Hepatocyte (in vitro differentiated cells): Measurements from ENCODE around the gene RND3. TPM values are rescaled to one million over a fixed set of nuclear protein-coding genes. Genes with fewer than 3 reads are reported as not detected.

ENCODE experiments used
- DNase-seq: peaks from one replicate; pipeline ENCODE4 v3.0.0-alpha.2; 2016; ENCODE audit warnings: low spot score
- H2AFZ ChIP-seq: fragments of 200-600 bp; sonication (generic); 2 replicates; pipeline ENCODE4 v1.6.0; 2016; ENCODE audit warnings: antibody characterized with exemption, mild to moderate bottlenecking
- H3K27ac ChIP-seq: fragments of 200-600 bp; sonication (generic); 2 replicates; pipeline ENCODE4 v1.5.1; 2016; ENCODE audit warnings: mild to moderate bottlenecking
- H3K27me3 ChIP-seq: fragments of 200-600 bp; sonication (generic); 2 replicates; pipeline ENCODE4 v1.6.1; 2016
- H3K36me3 ChIP-seq: fragments of 200-600 bp; sonication (generic); replicated peaks from 2 replicates; pipeline ENCODE4 v1.5.1; 2016; ENCODE audit warnings: low read depth; ENCODE audit not compliant: insufficient read depth
- H3K4me1 ChIP-seq: fragments of 200-600 bp; sonication (generic); 2 replicates; pipeline ENCODE4 v1.5.1; 2016; ENCODE audit warnings: mild to moderate bottlenecking, moderate library complexity; ENCODE audit not compliant: insufficient read depth
- H3K4me2 ChIP-seq: fragments of 200-600 bp; sonication (generic); 2 replicates; pipeline ENCODE4 v1.6.0; 2016
- H3K4me3 ChIP-seq: fragments of 200-600 bp; sonication (generic); 2 replicates; pipeline ENCODE4 v1.5.1; 2016; ENCODE audit warnings: mild to moderate bottlenecking
- H3K79me2 ChIP-seq: fragments of 200-600 bp; sonication (generic); 2 replicates; pipeline ENCODE4 v1.6.0; 2017; ENCODE audit warnings: mild to moderate bottlenecking
- H3K9me2 ChIP-seq: fragments of 200-600 bp; sonication (generic); replicated peaks from 2 replicates; pipeline ENCODE4 v1.6.0; 2017; ENCODE audit warnings: mild to moderate bottlenecking; ENCODE audit not compliant: insufficient read depth
- H3K9me3 ChIP-seq: fragments of 200-600 bp; sonication (generic); 2 replicates; pipeline ENCODE4 v1.5.1; 2016; ENCODE audit warnings: low read depth, mild to moderate bottlenecking
- H4K20me1 ChIP-seq: fragments of 200-600 bp; sonication (generic); 2 replicates; pipeline ENCODE4 v1.6.0; 2016; ENCODE audit warnings: mild to moderate bottlenecking; ENCODE audit not compliant: insufficient read depth, poor library complexity, severe bottlenecking
- EZH2 ChIP-seq: fragments of 200-600 bp; sonication (generic); IDR thresholded peaks from 2 replicates; pipeline ENCODE4 v1.6.1; 2016; ENCODE audit warnings: antibody characterized with exemption, mild to moderate bottlenecking, borderline replicate concordance
- EZH2phosphoT487 ChIP-seq: fragments of 200-600 bp; sonication (generic); IDR thresholded peaks from one replicate; pipeline ENCODE4 v1.6.1; 2018; ENCODE audit warnings: antibody characterized with exemption, mild to moderate bottlenecking, low read depth, moderate library complexity; ENCODE audit not compliant: unreplicated experiment, severe bottlenecking
- WGBS: methylation state at CpG from one replicate; pipeline ENCODE4 v1.1.6; 2016; ENCODE audit warnings: low lambda C conversion rate; ENCODE audit errors: missing lambda C conversion rate; 5-methylcytosine and 5-hydroxymethylcytosine counted together
- polyA plus RNA-seq: library from polyadenylated mRNA; unstranded; fragments of >200 nt; fragmentation: Nextera tagmentation; extraction: Ambion mirVana; gene quantifications from 2 replicates; pipeline ENCODE4 v1.2.1, GENCODE V29; 2016
- total RNA-seq: library from RNA; depleted of rRNA; stranded (reverse); fragments of >200 nt; gene quantifications from 2 replicates; pipeline ENCODE4 v1.2.3, GENCODE V29; 2014
- TF ChIP-seq, protein P1 (sequence below): fragments of 200-600 bp; sonication (generic); IDR thresholded peaks from 2 replicates; pipeline ENCODE4 v1.5.1; 2016; ENCODE audit warnings: antibody characterized with exemption, mild to moderate bottlenecking; ENCODE audit not compliant: poor library complexity

RND3 gene
- total and polyA plus RNA-seq, 2 experiments from 2014 or later: 118 to 135 TPM

DNA sequence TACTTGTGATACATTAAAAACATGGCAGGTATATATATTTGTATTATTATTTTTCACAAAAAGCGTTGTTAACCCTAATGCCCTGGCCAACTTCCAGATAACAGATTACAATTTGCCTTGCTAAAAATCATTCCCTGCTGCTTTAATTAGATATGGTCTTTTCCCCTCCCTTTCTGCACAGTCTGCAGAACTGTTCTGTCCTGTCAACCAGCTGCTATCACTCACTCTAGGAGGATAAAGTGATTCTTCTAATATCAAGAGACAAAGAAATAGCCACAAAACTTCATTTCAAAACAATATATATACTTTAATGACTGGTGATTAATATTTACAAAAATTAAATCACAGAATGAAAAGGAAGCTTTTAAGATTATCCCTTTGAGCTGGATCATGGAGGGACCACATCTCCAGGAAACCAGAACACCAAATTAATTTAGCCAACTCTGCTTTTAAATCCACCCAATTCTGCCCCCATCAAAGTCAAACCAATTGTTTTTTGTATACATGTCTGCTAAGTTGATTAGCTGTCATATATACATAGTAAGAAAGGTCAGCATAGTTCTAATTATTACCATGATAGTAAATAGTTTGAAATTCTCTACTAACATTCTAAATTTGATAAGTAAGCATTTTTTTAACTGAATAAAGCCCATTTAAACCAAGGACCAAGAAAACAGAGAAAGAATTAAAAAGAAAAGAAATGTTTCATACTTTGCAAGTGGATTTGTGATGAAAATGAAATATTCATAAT lies 55.7 kb downstream of the RND3 start:
- Histone ChIP-seq H3K4me3 (no peak overlapping the region), H3K27me3 (no peaks in the 10 kb centered on the region), H3K36me3 (no peaks in the 10 kb centered on the region), H3K79me2 (no peaks in the 10 kb centered on the region), H3K4me1 (no peaks in the 10 kb centered on the region), H2AFZ (no peak overlapping the region), H3K9me3 (no peaks in the 10 kb centered on the region), H3K9me2 (no peaks in the 10 kb centered on the region), H3K27ac (no peak overlapping the region), H3K4me2 (no peak overlapping the region), H4K20me1 (no peaks in the 10 kb centered on the region)
- no peak for DNase-seq
- TF ChIP-seq, protein P1, sequence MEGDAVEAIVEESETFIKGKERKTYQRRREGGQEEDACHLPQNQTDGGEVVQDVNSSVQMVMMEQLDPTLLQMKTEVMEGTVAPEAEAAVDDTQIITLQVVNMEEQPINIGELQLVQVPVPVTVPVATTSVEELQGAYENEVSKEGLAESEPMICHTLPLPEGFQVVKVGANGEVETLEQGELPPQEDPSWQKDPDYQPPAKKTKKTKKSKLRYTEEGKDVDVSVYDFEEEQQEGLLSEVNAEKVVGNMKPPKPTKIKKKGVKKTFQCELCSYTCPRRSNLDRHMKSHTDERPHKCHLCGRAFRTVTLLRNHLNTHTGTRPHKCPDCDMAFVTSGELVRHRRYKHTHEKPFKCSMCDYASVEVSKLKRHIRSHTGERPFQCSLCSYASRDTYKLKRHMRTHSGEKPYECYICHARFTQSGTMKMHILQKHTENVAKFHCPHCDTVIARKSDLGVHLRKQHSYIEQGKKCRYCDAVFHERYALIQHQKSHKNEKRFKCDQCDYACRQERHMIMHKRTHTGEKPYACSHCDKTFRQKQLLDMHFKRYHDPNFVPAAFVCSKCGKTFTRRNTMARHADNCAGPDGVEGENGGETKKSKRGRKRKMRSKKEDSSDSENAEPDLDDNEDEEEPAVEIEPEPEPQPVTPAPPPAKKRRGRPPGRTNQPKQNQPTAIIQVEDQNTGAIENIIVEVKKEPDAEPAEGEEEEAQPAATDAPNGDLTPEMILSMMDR: no peak
- no peak for TF ChIP-seq EZH2phosphoT487
- no peak for TF ChIP-seq EZH2
- WGBS: 96% methylated on average over 1 of the region's 1 CpG

GRCh38 chr2:150429384-150429961 lies 58.0 kb downstream of the RND3 start:
- no peak overlapping the region for H2AFZ ChIP-seq
- no peaks in the 10 kb centered on the region for H3K79me2 ChIP-seq
- H3K4me2 ChIP-seq: no peak overlapping the region
- H3K27me3 ChIP-seq: no peaks in the 10 kb centered on the region
- no peak overlapping the region for H3K4me3 ChIP-seq
- no peaks in the 10 kb centered on the region for H3K9me3 ChIP-seq
- H3K36me3 ChIP-seq: no peaks in the 10 kb centered on the region
- H3K9me2 ChIP-seq: no peaks in the 10 kb centered on the region
- no peaks in the 10 kb centered on the region for H3K4me1 ChIP-seq
- WGBS: 89% methylated on average over 3 of the region's 3 CpGs
- no peak for DNase-seq
- TF ChIP-seq EZH2 (no peak), EZH2phosphoT487 (no peak)
- TF ChIP-seq, protein P1: no peak
- H3K27ac ChIP-seq: no peak overlapping the region
- no peaks in the 10 kb centered on the region for H4K20me1 ChIP-seq

GRCh38 chr2:150428641-150429040 lies 58.8 kb downstream of the RND3 start:
- Histone ChIP-seq H2AFZ (no peak overlapping the region), H3K4me2 (no peak overlapping the region), H3K9me2 (no peaks in the 10 kb centered on the region), H3K79me2 (no peaks in the 10 kb centered on the region), H3K27me3 (no peaks in the 10 kb centered on the region), H4K20me1 (no peaks in the 10 kb centered on the region), H3K36me3 (no peaks in the 10 kb centered on the region), H3K9me3 (no peaks in the 10 kb centered on the region), H3K27ac (no peak overlapping the region), H3K4me1 (no peaks in the 10 kb centered on the region), H3K4me3 (no peak overlapping the region)
- WGBS: 48% methylated on average over 2 of the region's 2 CpGs
- DNase-seq: no peak
- TF ChIP-seq EZH2phosphoT487 (no peak), EZH2 (no peak)
- TF ChIP-seq, protein P1: no peak
